A549 (cell line): ENCODE data around the gene SCAMP1. TPM values are rescaled to one million over a fixed set of nuclear protein-coding genes. Genes with fewer than 3 reads are reported as not detected.
A peak's percentile ranks its signal among the peaks of the same experiment; 100 is the strongest.

Experiments
- ATAC-seq, 2 experiments: fragments of 200-7000 bp in 1 of 2; fragments of >200 bp in 1 of 2; cut with Nextera tagmentation in 1 of 2; cut with Tn5 transposase in 1 of 2; 3 replicates each; pipeline versions ENCODE4 v1.8.0 to v1.9.1; 2018 to 2020; ENCODE audit warnings: mild to moderate bottlenecking in 1 of 2, moderate library complexity in 1 of 2
- CTCF ChIA-PET: fragments of 300-600 bp; sonication (Branson Sonifier 250); formaldehyde crosslinking; extraction: SDS; loops from one replicate; lab custom pipeline; 2021; ENCODE audit warnings: antibody characterized with exemption, inconsistent platforms; lab: Yijun Ruan, JAX
- POLR2A ChIA-PET: fragments of 350-600 bp; formaldehyde crosslinking; extraction: SDS; loops from one replicate; lab custom pipeline; 2021; ENCODE audit warnings: antibody characterized with exemption, inconsistent platforms; lab: Yijun Ruan, JAX
- DNase-seq, 2 experiments: peaks; one replicate each; pipeline versions ENCODE4 v3.0.0 to v3.0.0-alpha.2; 2011 to 2016; ENCODE audit warnings: low read depth in 1 of 2, low spot score in 1 of 2
- FAIRE-seq: peaks from 2 replicates; lab custom pipeline; 2011; peaks lifted over from hg19 to GRCh38; lab: Jason Lieb, UNC
- H3K27ac ChIP-seq, 2 experiments: fragments of >200 bp; sonication (Bioruptor Twin); formaldehyde crosslinking; 3 replicates each; pipeline ENCODE4 v1.5.1; 2016 to 2017
- H3K4me1 ChIP-seq: fragments of >200 bp; sonication (Bioruptor Twin); formaldehyde crosslinking; 3 replicates; pipeline ENCODE4 v1.6.1; 2016
- H3K4me2 ChIP-seq: fragments of >200 bp; sonication (Bioruptor Twin); formaldehyde crosslinking; 3 replicates; pipeline ENCODE4 v1.6.1; 2016
- H3K4me3 ChIP-seq: fragments of >200 bp; sonication (Bioruptor Twin); formaldehyde crosslinking; 3 replicates; pipeline ENCODE4 v1.5.1; 2016
- H3K9me3 ChIP-seq: fragments of >200 bp; sonication (Bioruptor Twin); formaldehyde crosslinking; 3 replicates; pipeline ENCODE4 v1.6.1; 2016
- CHD4 ChIP-seq: fragments of 200-600 bp; sonication (generic); IDR thresholded peaks from 2 replicates; pipeline ENCODE4 v1.6.1; 2016; ENCODE audit warnings: antibody characterized with exemption, mild to moderate bottlenecking, borderline replicate concordance
- E2F6 ChIP-seq: IDR thresholded peaks from 2 replicates; pipeline ENCODE4 v1.6.1; 2012; ENCODE audit warnings: low read depth, borderline replicate concordance
- EHMT2 ChIP-seq: fragments of 200-600 bp; sonication (generic); IDR thresholded peaks from 2 replicates; pipeline ENCODE4 v1.6.1; 2016; ENCODE audit warnings: antibody characterized with exemption, low read depth, mild to moderate bottlenecking, moderate library complexity
- GATA3 ChIP-seq: IDR thresholded peaks from 2 replicates; pipeline ENCODE4 v1.6.1; 2012; ENCODE audit warnings: borderline replicate concordance
- HES2 ChIP-seq: fragments of >200 bp; sonication (Bioruptor Twin); formaldehyde crosslinking; IDR thresholded peaks from 2 replicates; pipeline ENCODE4 v1.6.1; 2016
- HEYL ChIP-seq: fragments of 250-450 bp; sonication (Bioruptor Pico); IDR thresholded peaks from 2 replicates; pipeline ENCODE4 v1.8.0; 2021; ENCODE audit warnings: mild to moderate bottlenecking, moderate library complexity
- HOXA7 ChIP-seq: fragments of 250-450 bp; sonication (Bioruptor Pico); IDR thresholded peaks from 2 replicates; pipeline ENCODE4 v1.5.0; 2020; ENCODE audit warnings: mild to moderate bottlenecking, moderate library complexity
- MAZ ChIP-seq: fragments of 150-350 bp; IDR thresholded peaks from 2 replicates; pipeline ENCODE4 v1.6.1; 2014; ENCODE audit warnings: antibody characterized with exemption, low read depth, low read length, borderline replicate concordance
- MYC ChIP-seq: IDR thresholded peaks from 2 replicates; pipeline ENCODE4 v1.6.1; 2012; ENCODE audit warnings: mild to moderate bottlenecking, inconsistent platforms, low read length, improper control_type of control experiment, borderline replicate concordance
- NPAS2 ChIP-seq: fragments of 250-450 bp; sonication (Bioruptor Pico); IDR thresholded peaks from 2 replicates; pipeline ENCODE4 v1.8.0; 2022; ENCODE audit warnings: mild to moderate bottlenecking, moderate library complexity, borderline replicate concordance
- POLR2A ChIP-seq: IDR thresholded peaks from 2 replicates; pipeline ENCODE4 v1.6.1; 2012; ENCODE audit warnings: mild to moderate bottlenecking, low read length
- POLR2AphosphoS2 ChIP-seq: conservative IDR thresholded peaks from 2 replicates; pipeline ENCODE4 v1.6.1; 2012; ENCODE audit warnings: low read length, improper control_type of control experiment, inconsistent platforms
- RAD21 ChIP-seq, 2 experiments: fragments of >200 bp in 1 of 2; sonication (Bioruptor Twin) in 1 of 2; formaldehyde crosslinking in 1 of 2; IDR thresholded peaks in 1 of 2; conservative IDR thresholded peaks in 1 of 2; 2 replicates in 1 of 2; 3 replicates in 1 of 2; pipeline ENCODE4 v1.6.1; 2012 to 2018; ENCODE audit warnings: inconsistent platforms in 1 of 2
- SMC3 ChIP-seq: fragments of >200 bp; sonication (Bioruptor Twin); formaldehyde crosslinking; IDR thresholded peaks from 3 replicates; pipeline ENCODE4 v1.6.1; 2018; ENCODE audit warnings: inconsistent platforms
- TFCP2L1 ChIP-seq: fragments of 250-450 bp; sonication (Bioruptor Pico); IDR thresholded peaks from 2 replicates; pipeline ENCODE4 v1.5.0; 2021; ENCODE audit warnings: mild to moderate bottlenecking
- TP53 ChIP-seq: fragments of 250-450 bp; sonication (Bioruptor Pico); IDR thresholded peaks from 2 replicates; pipeline ENCODE4 v1.5.0; 2021; ENCODE audit warnings: mild to moderate bottlenecking, moderate library complexity
- WGBS: methylation state at CpG from one replicate; pipeline ENCODE4 v1.1.6; 2017; ENCODE audit errors: missing lambda C conversion rate; 5-methylcytosine and 5-hydroxymethylcytosine counted together
- polyA plus RNA-seq, 4 experiments: library from polyadenylated mRNA; depleted of rRNA in 3 of 4; stranded (reverse); fragments of >200 nt; fragmentation: RNase III in 1 of 4; extraction: RNeasy Plus Mini Kit Qiagen cat#74134 plus additional on column Dnase treatment in 1 of 4; gene quantifications; 2 replicates in 3 of 4; 3 replicates in 1 of 4; pipeline ENCODE4 v1.2.3, GENCODE V29; 2011 to 2017
- TF ChIP-seq, protein P1 (sequence below): fragments of 250-450 bp; sonication (Bioruptor Pico); IDR thresholded peaks from 2 replicates; pipeline ENCODE4 v1.5.0; 2021; ENCODE audit warnings: mild to moderate bottlenecking, moderate library complexity, borderline replicate concordance
- TF ChIP-seq, protein P2 (sequence below): fragments of >200 bp; sonication (Bioruptor Twin); formaldehyde crosslinking; IDR thresholded peaks from 3 replicates; pipeline ENCODE4 v1.5.1; 2016
- TF ChIP-seq, protein P3 (sequence below): fragments of 200-600 bp; sonication (generic); IDR thresholded peaks from 2 replicates; pipeline ENCODE4 v1.6.1; 2016; ENCODE audit warnings: antibody characterized with exemption, mild to moderate bottlenecking, moderate library complexity

The SCAMP1 gene
- polyA plus RNA-seq, 2 of the 4 experiments (the other 2 are of a cell fraction) = 23.8 to 42.2 TPM

- TF ChIP-seq E2F6 = no peak
- TF ChIP-seq POLR2A = no peak
- TF ChIP-seq HOXA7 (CRISPR knock-in tag) = no peak
- TF ChIP-seq, all 56 proteins: peak for 0
- no peak overlapping the region for H3K4me3 ChIP-seq
- H3K4me1 ChIP-seq = no peaks in the 10 kb centered on the region
- 0 out of 3 replicates have a peak, but pooled peaks cover 3% of the 10 kb centered on the region for H3K9me3 ChIP-seq
- no peak overlapping the region for H3K4me2 ChIP-seq
- ChIA-PET POLR2A (no interaction called here), CTCF (no interaction called here)
- DNase-seq = no peak
- no peak overlapping the region for H3K27ac ChIP-seq
- 79% methylated on average over 3 of the region's 3 CpGs for WGBS
- no peak for FAIRE-seq
- no peak for ATAC-seq
These were observed 42.1 kb upstream of the SCAMP1 start for GRCh38 chr5:78318337-78318736.

- Histone ChIP-seq H3K4me3 (no peak overlapping the region), H3K9me3 (no peaks in the 10 kb centered on the region), H3K27ac (no peak overlapping the region), H3K4me1 (no peaks in the 10 kb centered on the region), H3K4me2 (no peak overlapping the region)
- ATAC-seq = no peak
- WGBS = 32% methylated on average over 2 of the region's 2 CpGs
- POLR2A ChIA-PET = no interaction called here
- TF ChIP-seq TP53 (CRISPR knock-in tag) = no peak
- TF ChIP-seq, protein P1, sequence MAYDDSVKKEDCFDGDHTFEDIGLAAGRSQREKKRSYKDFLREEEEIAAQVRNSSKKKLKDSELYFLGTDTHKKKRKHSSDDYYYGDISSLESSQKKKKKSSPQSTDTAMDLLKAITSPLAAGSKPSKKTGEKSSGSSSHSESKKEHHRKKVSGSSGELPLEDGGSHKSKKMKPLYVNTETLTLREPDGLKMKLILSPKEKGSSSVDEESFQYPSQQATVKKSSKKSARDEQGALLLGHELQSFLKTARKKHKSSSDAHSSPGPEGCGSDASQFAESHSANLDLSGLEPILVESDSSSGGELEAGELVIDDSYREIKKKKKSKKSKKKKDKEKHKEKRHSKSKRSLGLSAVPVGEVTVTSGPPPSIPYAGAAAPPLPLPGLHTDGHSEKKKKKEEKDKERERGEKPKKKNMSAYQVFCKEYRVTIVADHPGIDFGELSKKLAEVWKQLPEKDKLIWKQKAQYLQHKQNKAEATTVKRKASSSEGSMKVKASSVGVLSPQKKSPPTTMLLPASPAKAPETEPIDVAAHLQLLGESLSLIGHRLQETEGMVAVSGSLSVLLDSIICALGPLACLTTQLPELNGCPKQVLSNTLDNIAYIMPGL (CRISPR knock-in tag) = no peak
- TF ChIP-seq HEYL (CRISPR knock-in tag) = no peak
- TF ChIP-seq POLR2AphosphoS2 = no peak
- TF ChIP-seq CHD4 = no peak
- no peak for TF ChIP-seq NPAS2 (CRISPR knock-in tag)
- TF ChIP-seq, protein P2, sequence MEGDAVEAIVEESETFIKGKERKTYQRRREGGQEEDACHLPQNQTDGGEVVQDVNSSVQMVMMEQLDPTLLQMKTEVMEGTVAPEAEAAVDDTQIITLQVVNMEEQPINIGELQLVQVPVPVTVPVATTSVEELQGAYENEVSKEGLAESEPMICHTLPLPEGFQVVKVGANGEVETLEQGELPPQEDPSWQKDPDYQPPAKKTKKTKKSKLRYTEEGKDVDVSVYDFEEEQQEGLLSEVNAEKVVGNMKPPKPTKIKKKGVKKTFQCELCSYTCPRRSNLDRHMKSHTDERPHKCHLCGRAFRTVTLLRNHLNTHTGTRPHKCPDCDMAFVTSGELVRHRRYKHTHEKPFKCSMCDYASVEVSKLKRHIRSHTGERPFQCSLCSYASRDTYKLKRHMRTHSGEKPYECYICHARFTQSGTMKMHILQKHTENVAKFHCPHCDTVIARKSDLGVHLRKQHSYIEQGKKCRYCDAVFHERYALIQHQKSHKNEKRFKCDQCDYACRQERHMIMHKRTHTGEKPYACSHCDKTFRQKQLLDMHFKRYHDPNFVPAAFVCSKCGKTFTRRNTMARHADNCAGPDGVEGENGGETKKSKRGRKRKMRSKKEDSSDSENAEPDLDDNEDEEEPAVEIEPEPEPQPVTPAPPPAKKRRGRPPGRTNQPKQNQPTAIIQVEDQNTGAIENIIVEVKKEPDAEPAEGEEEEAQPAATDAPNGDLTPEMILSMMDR = peak; percentile 57
- peak; percentile 31; the same call in 1 of the 3 replicates for TF ChIP-seq SMC3
- TF ChIP-seq MAZ = no peak
- TF ChIP-seq, protein P3, sequence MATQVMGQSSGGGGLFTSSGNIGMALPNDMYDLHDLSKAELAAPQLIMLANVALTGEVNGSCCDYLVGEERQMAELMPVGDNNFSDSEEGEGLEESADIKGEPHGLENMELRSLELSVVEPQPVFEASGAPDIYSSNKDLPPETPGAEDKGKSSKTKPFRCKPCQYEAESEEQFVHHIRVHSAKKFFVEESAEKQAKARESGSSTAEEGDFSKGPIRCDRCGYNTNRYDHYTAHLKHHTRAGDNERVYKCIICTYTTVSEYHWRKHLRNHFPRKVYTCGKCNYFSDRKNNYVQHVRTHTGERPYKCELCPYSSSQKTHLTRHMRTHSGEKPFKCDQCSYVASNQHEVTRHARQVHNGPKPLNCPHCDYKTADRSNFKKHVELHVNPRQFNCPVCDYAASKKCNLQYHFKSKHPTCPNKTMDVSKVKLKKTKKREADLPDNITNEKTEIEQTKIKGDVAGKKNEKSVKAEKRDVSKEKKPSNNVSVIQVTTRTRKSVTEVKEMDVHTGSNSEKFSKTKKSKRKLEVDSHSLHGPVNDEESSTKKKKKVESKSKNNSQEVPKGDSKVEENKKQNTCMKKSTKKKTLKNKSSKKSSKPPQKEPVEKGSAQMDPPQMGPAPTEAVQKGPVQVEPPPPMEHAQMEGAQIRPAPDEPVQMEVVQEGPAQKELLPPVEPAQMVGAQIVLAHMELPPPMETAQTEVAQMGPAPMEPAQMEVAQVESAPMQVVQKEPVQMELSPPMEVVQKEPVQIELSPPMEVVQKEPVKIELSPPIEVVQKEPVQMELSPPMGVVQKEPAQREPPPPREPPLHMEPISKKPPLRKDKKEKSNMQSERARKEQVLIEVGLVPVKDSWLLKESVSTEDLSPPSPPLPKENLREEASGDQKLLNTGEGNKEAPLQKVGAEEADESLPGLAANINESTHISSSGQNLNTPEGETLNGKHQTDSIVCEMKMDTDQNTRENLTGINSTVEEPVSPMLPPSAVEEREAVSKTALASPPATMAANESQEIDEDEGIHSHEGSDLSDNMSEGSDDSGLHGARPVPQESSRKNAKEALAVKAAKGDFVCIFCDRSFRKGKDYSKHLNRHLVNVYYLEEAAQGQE = no peak
- TF ChIP-seq EHMT2 = no peak
- TF ChIP-seq TFCP2L1 (CRISPR knock-in tag) = no peak
- TF ChIP-seq GATA3 = no peak
- peak; percentile 61 to 64 for TF ChIP-seq RAD21 (conservative IDR thresholded peaks at IDR 0.05 in 1 of 2, IDR thresholded peaks at IDR 0.05 in 1 of 2)
- TF ChIP-seq MYC = no peak
- no peak for TF ChIP-seq HES2
- CTCF ChIA-PET = interaction anchor here (0.7 to 2.8 kb wide), 5 partner anchors 10 to 317 kb away, joined by 3 to 6 read pairs (median 4); no protein-coding TSS in a partner anchor
- FAIRE-seq = no peak
- peak in 1 of 2 experiments; percentile 33 for DNase-seq
These were observed 40.0 kb upstream of the SCAMP1 start for GRCh38 chr5:78320401-78320800.
